ENCODE measurements around the gene TRAF3IP3. TPM values are rescaled to one million over a fixed set of nuclear protein-coding genes. Genes with fewer than 3 reads are reported as not detected.

TRAF3IP3 gene
- total RNA-seq, 1 experiment from 2014 or later, result not detected

DNA sequence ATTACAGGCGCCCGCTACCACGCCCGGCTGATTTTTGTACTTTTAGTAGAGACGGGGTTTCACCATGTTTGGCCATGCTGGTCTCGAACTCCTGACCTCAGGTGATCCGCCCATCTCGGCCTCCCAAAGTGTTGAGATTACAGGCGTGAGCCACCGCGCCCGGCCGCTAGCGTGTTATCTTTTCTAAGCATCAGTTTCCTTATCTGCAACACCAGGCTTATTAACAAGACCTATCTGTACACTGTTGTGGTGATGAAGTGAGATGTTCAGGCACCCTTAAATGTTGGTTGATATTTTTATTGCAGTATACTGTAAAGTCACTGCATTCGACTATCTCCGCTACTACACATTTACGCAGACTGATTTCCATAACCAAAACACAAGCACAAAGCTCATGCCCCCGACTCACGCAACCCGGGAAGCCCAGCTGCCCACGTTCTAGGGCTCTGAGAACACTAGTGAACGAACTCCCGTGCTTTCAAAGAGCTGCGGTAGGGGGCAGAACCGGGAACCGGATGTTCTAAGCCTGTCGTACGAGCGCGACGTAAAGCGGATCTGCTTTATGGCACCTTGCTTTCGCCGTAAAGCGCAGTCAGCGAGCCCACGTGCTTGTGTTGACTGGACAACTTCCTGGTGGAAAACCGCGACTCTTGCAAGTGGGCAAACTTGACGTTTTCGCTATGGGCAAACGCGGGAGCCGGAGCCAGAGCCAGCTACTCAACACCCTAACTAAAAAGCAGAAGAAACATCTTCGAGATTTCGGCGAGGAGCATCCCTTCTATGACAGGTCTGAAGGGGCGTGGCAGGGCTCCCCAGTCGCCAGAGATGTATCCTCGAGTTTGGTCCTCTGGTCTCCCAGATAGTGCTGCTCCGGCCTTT, 71.8 kb downstream of the TRAF3IP3 start, which contains the start of gene UTP25:
UTP25 (plus strand) TSS at position 589 of the 879 bp plus-strand sequence; CDS start at position 681, 92 bp downstream.
- peaks cover 25% of the 10 kb centered on the region for H3K36me3 ChIP-seq (ENCODE audit: low read depth)
- peaks cover 16% of the 10 kb centered on the region; the same call in 1 of the 2 replicates for H3F3A ChIP-seq (ENCODE audit: insufficient read depth, low read depth)
- peak within 1 kb of the TSS; percentile 51 for H3K27ac ChIP-seq
- peak; percentile 91 to 93 for DNase-seq
- peaks cover 18% of the 10 kb centered on the region for H3K4me1 ChIP-seq (replicated peaks; ENCODE audit: insufficient read depth)
- no peaks in the 10 kb centered on the region for H3K27me3 ChIP-seq (ENCODE audit: insufficient read depth, low read depth)
- H2AFZ ChIP-seq, result peak within 1 kb of the TSS; percentile 85
- H3K9me3 ChIP-seq (ENCODE audit: insufficient read depth, low read depth), result no peaks in the 10 kb centered on the region
- peak within 1 kb of the TSS; percentile 74 for H3K4me3 ChIP-seq
- H3K4me2 ChIP-seq, result peak within 1 kb of the TSS; percentile 60
- peaks cover 7% of the 10 kb centered on the region; the same call in 1 of the 2 replicates for H4K20me1 ChIP-seq (ENCODE audit: insufficient read depth)
- TSS peak; percentile 95 for BruUV-seq (replicated peaks)
- H3K79me2 ChIP-seq (ENCODE audit: low read depth), result peaks cover 31% of the 10 kb centered on the region
- no peaks in the 10 kb centered on the region for H3K9me2 ChIP-seq (ENCODE audit: insufficient read depth)
- TF ChIP-seq EZH2 (IDR thresholded peaks at IDR 0.05; ENCODE audit: low read depth), result no peak
- TF ChIP-seq, protein P1, sequence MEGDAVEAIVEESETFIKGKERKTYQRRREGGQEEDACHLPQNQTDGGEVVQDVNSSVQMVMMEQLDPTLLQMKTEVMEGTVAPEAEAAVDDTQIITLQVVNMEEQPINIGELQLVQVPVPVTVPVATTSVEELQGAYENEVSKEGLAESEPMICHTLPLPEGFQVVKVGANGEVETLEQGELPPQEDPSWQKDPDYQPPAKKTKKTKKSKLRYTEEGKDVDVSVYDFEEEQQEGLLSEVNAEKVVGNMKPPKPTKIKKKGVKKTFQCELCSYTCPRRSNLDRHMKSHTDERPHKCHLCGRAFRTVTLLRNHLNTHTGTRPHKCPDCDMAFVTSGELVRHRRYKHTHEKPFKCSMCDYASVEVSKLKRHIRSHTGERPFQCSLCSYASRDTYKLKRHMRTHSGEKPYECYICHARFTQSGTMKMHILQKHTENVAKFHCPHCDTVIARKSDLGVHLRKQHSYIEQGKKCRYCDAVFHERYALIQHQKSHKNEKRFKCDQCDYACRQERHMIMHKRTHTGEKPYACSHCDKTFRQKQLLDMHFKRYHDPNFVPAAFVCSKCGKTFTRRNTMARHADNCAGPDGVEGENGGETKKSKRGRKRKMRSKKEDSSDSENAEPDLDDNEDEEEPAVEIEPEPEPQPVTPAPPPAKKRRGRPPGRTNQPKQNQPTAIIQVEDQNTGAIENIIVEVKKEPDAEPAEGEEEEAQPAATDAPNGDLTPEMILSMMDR (conservative IDR thresholded peaks at IDR 0.05), result peak; percentile 73
- POLR2A ChIA-PET (ENCODE audit: unreplicated experiment), result interaction anchor here (0.6 kb wide), 3 partner anchors 12 to 421 kb away, joined by 3 to 6 read pairs (median 3); no protein-coding TSS in a partner anchor
- CTCF ChIA-PET, result interaction anchor here (0.5 to 2.3 kb wide), 4 partner anchors 12 to 364 kb away, joined by 3 to 9 read pairs (median 4); no protein-coding TSS in a partner anchor
- intact Hi-C loops (cut with micrococcal nuclease; ENCODE audit: unreplicated experiment), result loop anchor here (2.0 to 10.0 kb wide), 3 partner anchors 21 to 253 kb away; partner anchors contain the start of genes C1orf74 and IRF6

DNA sequence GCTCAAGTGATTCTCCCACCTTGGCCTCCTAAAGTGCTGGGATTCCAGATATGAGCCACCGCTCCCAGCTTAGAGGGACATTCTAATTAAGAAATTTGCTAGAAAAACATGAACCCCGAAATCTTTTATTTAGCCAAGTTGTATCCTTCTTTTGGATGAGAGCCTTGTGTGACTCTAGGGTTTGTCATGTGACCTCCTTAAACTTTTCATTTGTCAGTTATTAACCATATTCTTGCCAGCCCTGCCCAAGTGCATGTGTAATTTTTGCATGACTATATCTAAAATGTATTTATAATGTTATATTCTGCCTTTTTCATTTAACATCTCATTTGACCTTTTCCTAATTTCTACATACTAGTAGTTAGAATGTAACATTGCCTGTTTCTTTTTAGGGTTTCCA, 73.9 kb downstream of the TRAF3IP3 start:
- POLR2A ChIA-PET (ENCODE audit: unreplicated experiment), result no interaction called here

DNA sequence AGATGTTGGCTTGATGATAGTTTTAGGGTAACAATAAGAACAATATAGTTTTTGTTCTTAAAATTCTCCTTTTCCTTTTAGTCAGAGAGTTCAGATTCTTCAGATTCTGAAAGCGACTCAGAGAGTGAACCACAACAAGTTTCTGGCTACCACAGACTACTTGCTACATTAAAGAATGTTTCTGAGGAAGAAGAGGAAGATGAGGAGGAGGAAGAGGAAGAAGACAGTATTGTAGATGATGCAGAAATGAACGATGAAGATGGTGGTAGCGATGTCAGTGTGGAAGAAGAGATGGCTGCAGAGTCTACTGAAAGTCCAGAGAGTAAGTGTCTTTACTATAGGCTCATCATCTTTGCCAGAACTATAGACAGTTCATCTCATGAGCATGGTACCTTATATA, 74.9 kb downstream of the TRAF3IP3 start:
- Histone ChIP-seq H4K20me1 (ENCODE audit: insufficient read depth) (peaks cover 7% of the 10 kb centered on the region; the same call in 1 of the 2 replicates), H3K79me2 (ENCODE audit: low read depth) (peaks cover 31% of the 10 kb centered on the region), H3K4me1 (replicated peaks; ENCODE audit: insufficient read depth) (peaks cover 18% of the 10 kb centered on the region), H3F3A (ENCODE audit: insufficient read depth, low read depth) (peaks cover 16% of the 10 kb centered on the region; the same call in 1 of the 2 replicates), H3K27ac (no peak overlapping the region), H3K36me3 (ENCODE audit: low read depth) (peaks cover 29% of the 10 kb centered on the region), H2AFZ (no peak overlapping the region), H3K4me3 (no peak overlapping the region), H3K4me2 (no peak overlapping the region), H3K9me3 (ENCODE audit: insufficient read depth, low read depth) (no peaks in the 10 kb centered on the region), H3K27me3 (ENCODE audit: insufficient read depth, low read depth) (no peaks in the 10 kb centered on the region), H3K9me2 (ENCODE audit: insufficient read depth) (no peaks in the 10 kb centered on the region)
- intact Hi-C loops (cut with micrococcal nuclease; ENCODE audit: unreplicated experiment), result no loop called here
- no peak for DNase-seq
- TF ChIP-seq EZH2 (IDR thresholded peaks at IDR 0.05; ENCODE audit: low read depth), result no peak
- TF ChIP-seq, protein P1 (conservative IDR thresholded peaks at IDR 0.05), result no peak
- ChIA-PET CTCF (no interaction called here), POLR2A (ENCODE audit: unreplicated experiment) (no interaction called here)
- BruUV-seq (replicated peaks), result no TSS peak

More for the DNA sequence above, 73.9 kb downstream of the TRAF3IP3 start:
- H3K27me3 ChIP-seq (ENCODE audit: insufficient read depth, low read depth), result no peaks in the 10 kb centered on the region
- H3K79me2 ChIP-seq (ENCODE audit: low read depth), result peaks cover 31% of the 10 kb centered on the region
- H3K4me1 ChIP-seq (replicated peaks; ENCODE audit: insufficient read depth), result peaks cover 18% of the 10 kb centered on the region
- DNase-seq, result no peak
- peak overlapping the region; percentile 74; the same call in 1 of the 2 replicates for H3K4me3 ChIP-seq
- peaks cover 16% of the 10 kb centered on the region; the same call in 1 of the 2 replicates for H3F3A ChIP-seq (ENCODE audit: insufficient read depth, low read depth)
- no peak overlapping the region for H3K27ac ChIP-seq
- no peak overlapping the region for H2AFZ ChIP-seq
- H4K20me1 ChIP-seq (ENCODE audit: insufficient read depth), result peaks cover 7% of the 10 kb centered on the region; the same call in 1 of the 2 replicates
- H3K9me2 ChIP-seq (ENCODE audit: insufficient read depth), result no peaks in the 10 kb centered on the region
- intact Hi-C loops (cut with micrococcal nuclease; ENCODE audit: unreplicated experiment), result loop anchor here (10.0 kb wide), 1 partner anchor 255 kb away; no protein-coding TSS in a partner anchor
- CTCF ChIA-PET, result no interaction called here
- H3K4me2 ChIP-seq, result peak overlapping the region; percentile 60
- H3K9me3 ChIP-seq (ENCODE audit: insufficient read depth, low read depth), result no peaks in the 10 kb centered on the region
- peaks cover 25% of the 10 kb centered on the region for H3K36me3 ChIP-seq (ENCODE audit: low read depth)
- no peak for TF ChIP-seq EZH2 (IDR thresholded peaks at IDR 0.05; ENCODE audit: low read depth)
- TF ChIP-seq, protein P1 (conservative IDR thresholded peaks at IDR 0.05), result no peak
- BruUV-seq (replicated peaks), result no TSS peak
